ENCODE data around the gene PTH1R.

- no peak for TF ChIP-seq EZH2 (IDR thresholded peaks at IDR 0.05; ENCODE audit: insufficient read depth, poor library complexity, severe bottlenecking)
- no peak for TF ChIP-seq EZH2phosphoT487 (IDR thresholded peaks at IDR 0.05; ENCODE audit: insufficient read depth, low read depth)
These were observed 75.3 kb downstream of the PTH1R start for GRCh38 chr3:46952813-46953212.
